Vagina (tissue), 2 donors: ENCODE data around the gene AMY2B. TPM values are rescaled to one million over a fixed set of nuclear protein-coding genes. Genes with fewer than 3 reads are reported as not detected.
"Not testable (repeated sequence)": the region's sequence is repeated elsewhere in the genome, so short reads cannot be mapped to it uniquely, and the experiment has no call there.

Experiments
- DNase-seq, 2 donors: peaks; one replicate each; pipeline ENCODE4 v3.0.0-alpha.2; 2017; ENCODE audit errors: extremely low spot score in 2 of 2
- H3K27ac ChIP-seq: fragments of 200-600 bp; sonication (generic); one replicate; pipeline ENCODE4 v1.5.1; 2019
- H3K27me3 ChIP-seq: fragments of 200-600 bp; sonication (generic); one replicate; pipeline ENCODE4 v1.5.1; 2019
- H3K36me3 ChIP-seq, 2 donors: fragments of 200-600 bp; sonication (generic); one replicate each; pipeline ENCODE4 v1.5.1; 2017 to 2019
- H3K4me1 ChIP-seq: fragments of 200-600 bp; sonication (generic); one replicate; pipeline ENCODE4 v1.5.1; 2019
- H3K4me3 ChIP-seq, 2 donors: fragments of 200-600 bp; sonication (generic); 1 replicate in 1 of 2; 2 replicates in 1 of 2; pipeline ENCODE4 v1.5.1; 2016 to 2019
- H3K9me3 ChIP-seq: fragments of 200-600 bp; sonication (generic); one replicate; pipeline ENCODE4 v1.5.1; 2019
- CTCF ChIP-seq, 3 experiments: fragments of 450-650 bp in 2 of 3; fragments of 200-600 bp in 1 of 3; sonication (generic) in 1 of 3; IDR thresholded peaks; one replicate each; pipeline ENCODE4 v1.5.1; 2017 to 2019; ENCODE audit warnings: antibody characterized with exemption in 3 of 3, mild to moderate bottlenecking in 2 of 3, moderate library complexity in 2 of 3
- POLR2A ChIP-seq, 2 donors: fragments of 450-650 bp; IDR thresholded peaks; one replicate each; pipeline ENCODE4 v1.6.1; 2017; ENCODE audit warnings: antibody characterized with exemption in 2 of 2, mild to moderate bottlenecking in 2 of 2, moderate library complexity in 2 of 2
- POLR2AphosphoS5 ChIP-seq, 2 donors: sonication (generic); formaldehyde crosslinking; IDR thresholded peaks; one replicate each; pipeline ENCODE4 v1.9.0; 2017; ENCODE audit warnings: antibody characterized with exemption in 2 of 2, mild to moderate bottlenecking in 2 of 2, low read depth in 1 of 2; ENCODE audit not compliant: insufficient read depth in 1 of 2
- intact Hi-C: fragments of 100-400 bp; cut with DNase I; formaldehyde crosslinking; loops from one replicate; pipeline ENCODE4 v1.15.1; 2023
- total RNA-seq: library from RNA; depleted of rRNA; stranded (reverse); fragments of >200 nt; gene quantifications from one replicate; pipeline ENCODE4 v1.2.3, GENCODE V29; 2016

Gene AMY2B
- total RNA-seq, 1 donor from 2014 or later = 25.0 TPM

- TF ChIP-seq POLR2A (IDR thresholded peaks at IDR 0.05) (no peak), CTCF (IDR thresholded peaks at IDR 0.05) (no peak), POLR2AphosphoS5 (IDR thresholded peaks at IDR 0.05; ENCODE audit: insufficient read depth in 1 of 2, low read depth in 1 of 2) (no peak)
- Histone ChIP-seq H3K4me1 (no peaks in the 10 kb centered on the region), H3K36me3 (no peaks in the 10 kb centered on the region), H3K27ac (no peak overlapping the region), H3K4me3 (no peak overlapping the region), H3K9me3 (no peaks in the 10 kb centered on the region), H3K27me3 (no peaks in the 10 kb centered on the region)
- no peak for DNase-seq
- intact Hi-C loops = no loop called here
These were observed 4.7 kb downstream of the AMY2B start for GRCh38 chr1:103576065-103576464.

DNA sequence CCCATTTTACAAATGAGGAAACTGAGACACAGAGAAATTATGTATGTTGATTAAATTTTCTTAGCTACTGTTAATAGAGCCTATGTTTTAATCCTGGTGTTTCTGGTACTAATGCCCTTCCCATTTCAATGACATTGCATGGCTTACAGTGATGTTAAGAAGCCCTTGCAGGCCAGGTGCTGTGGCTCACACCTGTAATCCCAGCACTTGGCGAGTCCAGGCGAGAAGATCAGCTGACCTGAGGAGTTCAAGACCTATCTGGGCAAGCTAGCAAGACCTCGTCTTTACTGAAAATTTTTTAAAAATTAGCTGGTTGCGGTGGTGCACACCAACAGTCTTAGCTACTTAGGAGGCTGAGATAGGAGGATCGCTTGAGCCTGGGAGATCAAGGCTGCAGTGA lies 5.4 kb downstream of the AMY2B start:
- H3K27me3 ChIP-seq, intact Hi-C loops, H3K4me3 ChIP-seq, H3K27ac ChIP-seq, H3K36me3 ChIP-seq, DNase-seq, H3K4me1 ChIP-seq, H3K9me3 ChIP-seq: not testable (repeated sequence)

- DNase-seq = no peak
- intact Hi-C loops = no loop called here
- no peaks in the 10 kb centered on the region for H3K4me1 ChIP-seq
- no peaks in the 10 kb centered on the region for H3K27me3 ChIP-seq
- H3K27ac ChIP-seq = no peak overlapping the region
- H3K36me3 ChIP-seq = no peaks in the 10 kb centered on the region
- no peaks in the 10 kb centered on the region for H3K9me3 ChIP-seq
- no peak for TF ChIP-seq CTCF (IDR thresholded peaks at IDR 0.05)
- no peak for TF ChIP-seq POLR2A (IDR thresholded peaks at IDR 0.05)
- no peak for TF ChIP-seq POLR2AphosphoS5 (IDR thresholded peaks at IDR 0.05; ENCODE audit: insufficient read depth in 1 of 2, low read depth in 1 of 2)
- H3K4me3 ChIP-seq = no peak overlapping the region
These were observed 11.1 kb downstream of the AMY2B start for GRCh38 chr1:103582464-103582863.

GRCh38 chr1:103583887-103584286 lies 12.5 kb downstream of the AMY2B start:
- TF ChIP-seq POLR2AphosphoS5 (IDR thresholded peaks at IDR 0.05; ENCODE audit: insufficient read depth in 1 of 2, low read depth in 1 of 2) = no peak
- no peak for TF ChIP-seq POLR2A (IDR thresholded peaks at IDR 0.05)
- TF ChIP-seq CTCF (IDR thresholded peaks at IDR 0.05) = no peak
- intact Hi-C loops = no loop called here
- Histone ChIP-seq H3K36me3 (no peaks in the 10 kb centered on the region), H3K9me3 (no peaks in the 10 kb centered on the region), H3K27me3 (no peaks in the 10 kb centered on the region), H3K4me3 (no peak overlapping the region), H3K4me1 (no peaks in the 10 kb centered on the region), H3K27ac (no peak overlapping the region)
- no peak for DNase-seq

DNA sequence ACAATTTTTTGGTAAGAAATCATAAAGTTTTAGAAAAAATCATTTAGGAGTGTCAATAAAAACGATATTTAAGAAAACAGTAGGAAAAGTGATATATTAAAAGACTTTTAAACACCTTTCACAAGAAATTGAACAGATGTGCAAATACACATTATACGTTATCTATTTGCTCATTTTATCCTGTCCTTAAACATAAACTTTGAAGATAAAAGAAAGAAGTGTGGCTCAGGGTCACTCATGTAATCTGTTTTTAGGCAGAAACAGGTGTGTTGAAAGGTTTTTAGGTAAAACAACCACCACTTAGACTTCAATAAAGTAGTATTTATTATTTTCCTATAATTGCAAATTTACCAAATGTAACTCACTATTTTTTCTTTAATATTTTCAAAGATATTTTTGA lies 13.1 kb downstream of the AMY2B start:
- DNase-seq = no peak
- Histone ChIP-seq H3K36me3 (no peaks in the 10 kb centered on the region), H3K27ac (no peak overlapping the region), H3K4me3 (no peak overlapping the region), H3K9me3 (no peaks in the 10 kb centered on the region), H3K27me3 (no peaks in the 10 kb centered on the region), H3K4me1 (no peaks in the 10 kb centered on the region)
- intact Hi-C loops = no loop called here
- TF ChIP-seq CTCF (IDR thresholded peaks at IDR 0.05) (no peak), POLR2A (IDR thresholded peaks at IDR 0.05) (no peak), POLR2AphosphoS5 (IDR thresholded peaks at IDR 0.05; ENCODE audit: insufficient read depth in 1 of 2, low read depth in 1 of 2) (no peak)

DNA sequence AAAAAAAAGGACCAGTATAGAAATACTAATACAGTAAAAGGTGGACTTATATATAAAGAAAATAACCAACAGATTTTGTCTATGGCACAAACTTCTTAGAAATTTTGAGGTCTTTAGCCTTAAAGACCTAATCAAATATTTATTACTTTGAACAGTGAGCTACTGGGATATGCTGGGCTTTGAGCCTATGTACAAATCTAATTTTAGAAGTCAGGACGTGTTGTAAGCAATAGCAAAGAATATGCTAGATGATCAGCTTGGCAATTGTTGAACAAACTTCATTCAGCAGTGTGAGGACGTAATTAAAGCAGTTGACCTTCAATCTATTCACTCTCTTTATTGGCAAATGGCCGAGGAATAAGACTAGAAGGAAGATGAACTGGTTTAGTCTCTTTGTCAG lies 31.4 kb downstream of the AMY2B start:
- H3K4me1 ChIP-seq, H3K27me3 ChIP-seq, H3K36me3 ChIP-seq, H3K4me3 ChIP-seq, H3K9me3 ChIP-seq, H3K27ac ChIP-seq, DNase-seq, intact Hi-C loops: not testable (repeated sequence)
